ENCODE data around the gene CAMK4. TPM values are rescaled to one million over a fixed set of nuclear protein-coding genes. Genes with fewer than 3 reads are reported as not detected.

CAMK4 gene
- total and polyA plus RNA-seq, 2 experiments from 2014 or later = 4.2 to 7.3 TPM

GRCh38 chr5:111407562-111407961 lies 183.4 kb downstream of the CAMK4 start:
- DNase-seq (ENCODE audit: low spot score) = no peak
- H3K27ac ChIP-seq (ENCODE audit: low read depth) = no peak overlapping the region
- no peak overlapping the region for H3K4me3 ChIP-seq
- Mint-ChIP-seq H3K27ac (no peak overlapping the region), H3K9me3 (peaks cover 27% of the 10 kb centered on the region), H3K27me3 (ENCODE audit: insufficient read depth, low read depth, poor library complexity) (peaks cover 2% of the 10 kb centered on the region), H3K36me3 (ENCODE audit: low read depth) (peaks cover 19% of the 10 kb centered on the region; the same call in 2 of the 3 replicates), H3K4me3 (no peak overlapping the region), H3K4me1 (no peaks in the 10 kb centered on the region)
- no peak overlapping the region for H2AFZ ChIP-seq
- TF ChIP-seq CREB1 (CRISPR knock-in tag; IDR thresholded peaks at IDR 0.05; ENCODE audit: low read depth) (no peak), EZH2 (IDR thresholded peaks at IDR 0.05; ENCODE audit: low read depth, unreplicated experiment) (no peak), POLR2AphosphoS5 (IDR thresholded peaks at IDR 0.05; ENCODE audit: low read depth) (no peak), JUNB (IDR thresholded peaks at IDR 0.05; ENCODE audit: unreplicated experiment) (no peak), ZNF462 (CRISPR knock-in tag; IDR thresholded peaks at IDR 0.05) (no peak), EZH2phosphoT487 (IDR thresholded peaks at IDR 0.05; ENCODE audit: unreplicated experiment) (no peak), ZNF114 (CRISPR knock-in tag; IDR thresholded peaks at IDR 0.05) (no peak), ZNF331 (CRISPR knock-in tag; IDR thresholded peaks at IDR 0.05; ENCODE audit: low read depth) (no peak), STAT1 (IDR thresholded peaks at IDR 0.05; ENCODE audit: unreplicated experiment) (no peak), REST (IDR thresholded peaks at IDR 0.05; ENCODE audit: unreplicated experiment) (no peak), NANOG (IDR thresholded peaks at IDR 0.05; ENCODE audit: borderline replicate concordance) (no peak)
- TF ChIP-seq, protein P1, sequence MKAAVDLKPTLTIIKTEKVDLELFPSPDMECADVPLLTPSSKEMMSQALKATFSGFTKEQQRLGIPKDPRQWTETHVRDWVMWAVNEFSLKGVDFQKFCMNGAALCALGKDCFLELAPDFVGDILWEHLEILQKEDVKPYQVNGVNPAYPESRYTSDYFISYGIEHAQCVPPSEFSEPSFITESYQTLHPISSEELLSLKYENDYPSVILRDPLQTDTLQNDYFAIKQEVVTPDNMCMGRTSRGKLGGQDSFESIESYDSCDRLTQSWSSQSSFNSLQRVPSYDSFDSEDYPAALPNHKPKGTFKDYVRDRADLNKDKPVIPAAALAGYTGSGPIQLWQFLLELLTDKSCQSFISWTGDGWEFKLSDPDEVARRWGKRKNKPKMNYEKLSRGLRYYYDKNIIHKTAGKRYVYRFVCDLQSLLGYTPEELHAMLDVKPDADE (IDR thresholded peaks at IDR 0.05) = no peak
- TF ChIP-seq, protein P2, sequence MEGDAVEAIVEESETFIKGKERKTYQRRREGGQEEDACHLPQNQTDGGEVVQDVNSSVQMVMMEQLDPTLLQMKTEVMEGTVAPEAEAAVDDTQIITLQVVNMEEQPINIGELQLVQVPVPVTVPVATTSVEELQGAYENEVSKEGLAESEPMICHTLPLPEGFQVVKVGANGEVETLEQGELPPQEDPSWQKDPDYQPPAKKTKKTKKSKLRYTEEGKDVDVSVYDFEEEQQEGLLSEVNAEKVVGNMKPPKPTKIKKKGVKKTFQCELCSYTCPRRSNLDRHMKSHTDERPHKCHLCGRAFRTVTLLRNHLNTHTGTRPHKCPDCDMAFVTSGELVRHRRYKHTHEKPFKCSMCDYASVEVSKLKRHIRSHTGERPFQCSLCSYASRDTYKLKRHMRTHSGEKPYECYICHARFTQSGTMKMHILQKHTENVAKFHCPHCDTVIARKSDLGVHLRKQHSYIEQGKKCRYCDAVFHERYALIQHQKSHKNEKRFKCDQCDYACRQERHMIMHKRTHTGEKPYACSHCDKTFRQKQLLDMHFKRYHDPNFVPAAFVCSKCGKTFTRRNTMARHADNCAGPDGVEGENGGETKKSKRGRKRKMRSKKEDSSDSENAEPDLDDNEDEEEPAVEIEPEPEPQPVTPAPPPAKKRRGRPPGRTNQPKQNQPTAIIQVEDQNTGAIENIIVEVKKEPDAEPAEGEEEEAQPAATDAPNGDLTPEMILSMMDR (conservative IDR thresholded peaks at IDR 0.05; ENCODE audit: low read depth in 2 of 2) = no peak
- H3K9me2 ChIP-seq (ENCODE audit: insufficient read depth) = 0 out of 2 replicates have a peak, but pooled peaks cover 3% of the 10 kb centered on the region
- H3K4me2 ChIP-seq = no peak overlapping the region
- ATAC-seq = no peak
- H4K20me1 ChIP-seq (replicated peaks; ENCODE audit: insufficient read depth) = no peaks in the 10 kb centered on the region
- H3K27me3 ChIP-seq (ENCODE audit: insufficient read depth) = no peaks in the 10 kb centered on the region
- H3F3A ChIP-seq (replicated peaks; ENCODE audit: low read depth) = no peaks in the 10 kb centered on the region
- no peaks in the 10 kb centered on the region for H3K79me2 ChIP-seq (replicated peaks; ENCODE audit: insufficient read depth)
- H3K4me1 ChIP-seq (ENCODE audit: insufficient read depth) = no peaks in the 10 kb centered on the region
- no peaks in the 10 kb centered on the region for H3K36me3 ChIP-seq (ENCODE audit: insufficient read depth)
